NCI-H1930 (cell line): ENCODE results near the gene PRDM15.

Experiments
- DNase-seq, 2 experiments: peaks; one replicate each; lab custom pipeline; 2025; lab: John Stamatoyannopoulos, UW

PRDM15 gene

DNA sequence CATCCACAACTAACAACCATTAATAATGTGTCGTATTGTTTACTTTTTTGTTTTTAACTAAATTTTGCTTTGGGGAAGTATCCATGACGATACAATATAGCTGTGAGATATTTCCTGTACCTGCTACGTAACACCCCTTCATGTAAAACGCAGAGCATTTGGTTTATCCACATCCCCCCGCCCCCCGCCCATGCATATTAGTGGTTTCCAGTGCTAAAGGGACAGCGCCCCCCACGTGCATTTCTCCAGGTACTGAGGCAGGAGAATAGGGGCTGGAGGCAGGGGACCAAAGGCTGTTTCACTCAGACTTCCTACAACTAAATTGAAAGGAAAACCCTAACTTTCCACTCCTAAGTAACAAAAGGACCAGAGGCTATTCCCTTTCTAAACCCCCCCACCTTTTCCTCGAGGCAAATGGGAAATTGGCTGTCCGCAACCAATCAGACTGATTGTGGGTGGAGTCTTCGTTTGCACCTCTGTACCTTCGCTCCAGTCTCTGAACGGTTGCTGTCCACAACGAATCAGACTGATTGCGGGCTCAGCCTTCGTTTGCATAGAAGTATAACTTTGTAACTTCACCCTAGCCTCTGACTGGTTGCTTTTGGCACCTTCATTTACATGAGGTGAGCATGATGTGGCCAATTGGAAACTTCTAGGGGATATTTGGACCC, 100.1 kb downstream of the PRDM15 start:
- DNase-seq, result no peak

DNA sequence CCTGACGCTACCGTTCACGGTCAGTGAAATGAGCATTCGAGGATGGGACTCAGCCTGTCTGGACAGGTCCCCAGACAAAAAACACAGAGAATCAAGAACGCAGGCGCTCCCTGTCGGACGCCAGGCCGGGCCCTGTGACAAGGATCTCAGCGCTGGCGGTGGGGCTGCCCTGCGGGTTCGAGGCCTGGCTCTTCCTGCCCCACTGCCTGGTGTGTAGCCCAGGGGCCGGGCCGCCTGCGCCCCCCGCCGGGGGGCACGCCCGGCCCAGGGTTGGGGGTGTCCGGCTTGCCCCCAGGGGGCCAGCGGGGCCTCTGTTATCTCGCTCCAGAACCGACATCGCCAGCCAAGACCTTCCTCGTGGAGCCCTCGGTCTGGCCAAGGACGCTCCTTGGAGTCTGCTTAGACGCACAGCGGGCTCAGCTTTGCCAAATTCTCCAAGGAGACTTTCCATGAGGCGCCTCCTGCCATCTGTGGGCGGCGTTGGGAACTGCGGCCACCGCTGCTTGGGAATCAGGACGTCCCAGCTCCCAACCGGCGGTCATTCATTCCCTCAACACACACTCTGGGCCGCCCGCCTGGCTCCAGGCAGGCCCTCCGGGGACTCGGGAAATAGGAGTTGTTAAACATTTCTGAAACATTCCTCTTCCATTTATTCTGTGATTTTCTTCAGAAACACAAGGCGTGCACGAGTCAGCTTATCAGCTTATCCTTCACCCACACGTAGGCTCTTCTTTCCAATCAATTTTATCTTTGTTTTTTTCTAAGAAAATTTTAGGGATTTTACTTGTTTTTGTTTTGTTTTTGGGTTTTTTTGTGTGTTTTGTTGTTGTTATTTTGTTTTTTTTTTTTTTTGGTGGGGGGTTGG, 101.0 kb downstream of the PRDM15 start:
- peak in 1 of 2 experiments; percentile 12 for DNase-seq

DNA sequence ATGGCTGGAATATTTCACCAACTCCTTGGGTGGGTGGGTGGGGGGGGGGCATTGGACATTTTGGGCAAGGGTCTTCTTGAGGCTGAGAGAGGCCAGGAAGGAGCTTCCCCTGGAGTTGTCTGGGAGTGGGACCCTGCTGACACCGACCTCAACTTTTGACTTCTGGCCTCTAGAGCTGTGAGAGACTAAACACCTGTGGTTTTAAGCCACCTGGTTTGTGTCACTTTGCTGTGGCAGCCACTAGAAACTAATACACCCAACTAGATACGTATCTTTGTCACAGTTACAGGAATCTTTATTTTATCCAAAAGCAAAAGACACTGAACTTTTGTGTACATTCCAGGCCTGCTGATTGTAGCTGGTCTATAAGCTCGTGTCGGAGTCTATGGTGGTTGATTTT, 102.4 kb downstream of the PRDM15 start:
- no peak for DNase-seq

DNA sequence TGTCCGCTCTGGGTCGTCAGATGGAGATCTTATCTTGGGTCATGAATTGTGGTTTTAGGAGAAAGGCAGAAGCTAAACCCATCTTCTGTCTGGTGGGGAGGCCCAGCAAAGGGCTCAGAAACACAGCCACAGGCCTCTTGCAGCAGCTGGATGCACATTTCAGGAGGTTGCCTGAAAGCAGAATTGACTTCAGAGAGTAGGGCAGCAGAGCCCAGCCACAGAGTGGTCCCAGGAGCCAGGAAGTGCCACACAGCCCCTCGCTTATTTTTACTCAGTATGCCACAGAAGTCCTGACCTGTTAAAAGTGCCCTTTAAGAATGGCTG, 104.0 kb downstream of the PRDM15 start:
- no peak for DNase-seq

DNA sequence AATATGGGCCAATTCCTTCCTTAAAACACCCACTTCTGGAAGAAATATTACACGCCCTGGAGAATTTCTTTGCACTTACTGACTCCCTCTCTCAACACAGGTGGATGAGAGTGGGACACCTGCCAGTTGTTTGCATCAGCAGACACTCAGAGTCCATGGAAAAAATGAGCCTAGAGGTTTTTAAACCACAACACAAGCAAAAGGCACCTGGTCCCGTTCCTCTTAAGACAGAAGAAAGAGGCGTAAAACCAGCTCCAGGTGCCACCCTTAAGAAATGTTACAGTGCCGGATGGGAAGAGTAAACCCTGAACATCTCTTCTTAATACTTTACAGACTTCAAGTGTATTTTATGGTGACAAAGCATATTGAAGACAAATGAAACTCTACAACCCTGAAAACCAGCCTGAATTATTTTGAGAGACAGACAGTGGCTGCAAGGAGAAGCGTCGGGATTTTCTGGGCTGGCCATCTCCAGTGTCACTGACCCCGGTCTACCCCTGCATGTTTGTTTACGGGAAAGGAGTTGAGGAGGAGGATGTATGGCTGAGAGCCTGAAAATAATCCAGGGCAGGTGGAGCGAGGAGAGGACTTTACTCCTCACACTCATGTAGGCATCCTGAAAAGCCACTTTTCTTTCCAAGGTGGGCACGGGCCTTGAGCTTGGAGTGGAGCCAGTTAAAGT, 104.5 kb downstream of the PRDM15 start:
- no peak for DNase-seq

DNA sequence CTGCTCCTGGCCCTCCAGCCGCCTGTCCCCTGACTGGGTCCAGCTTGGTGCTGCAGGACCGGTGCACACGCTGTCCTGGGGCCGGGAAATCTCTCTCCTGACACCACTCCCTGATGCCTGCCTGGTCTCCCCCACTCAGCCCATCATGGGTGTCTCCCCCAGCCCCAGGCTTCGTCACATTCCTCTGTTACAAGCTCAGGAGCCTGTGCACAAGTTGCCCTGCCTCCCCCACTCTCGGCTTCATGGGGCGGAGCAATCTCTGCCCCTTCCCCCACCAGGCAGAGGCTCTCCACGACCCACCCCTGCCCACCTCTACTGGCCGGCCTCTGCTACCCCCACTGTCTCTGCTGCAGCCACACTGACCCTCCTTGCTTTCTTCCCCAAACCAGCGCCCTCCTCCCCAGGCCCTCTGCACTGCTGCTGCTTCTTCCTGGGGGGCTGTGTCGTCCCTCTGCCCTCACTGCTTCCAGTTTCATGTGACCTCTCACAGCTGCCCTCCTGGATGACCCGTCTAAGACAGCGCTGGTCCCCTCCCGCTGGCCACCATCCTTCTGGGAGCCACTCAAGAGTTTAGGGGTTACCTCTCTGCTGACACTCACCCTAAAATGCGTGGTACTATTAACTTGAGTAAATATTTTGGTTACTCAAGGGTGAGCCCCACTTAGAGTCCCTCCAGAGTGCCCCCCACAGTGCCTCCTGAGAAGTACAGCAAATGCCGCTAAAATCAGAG, 106.6 kb downstream of the PRDM15 start:
- DNase-seq, result no peak

DNA sequence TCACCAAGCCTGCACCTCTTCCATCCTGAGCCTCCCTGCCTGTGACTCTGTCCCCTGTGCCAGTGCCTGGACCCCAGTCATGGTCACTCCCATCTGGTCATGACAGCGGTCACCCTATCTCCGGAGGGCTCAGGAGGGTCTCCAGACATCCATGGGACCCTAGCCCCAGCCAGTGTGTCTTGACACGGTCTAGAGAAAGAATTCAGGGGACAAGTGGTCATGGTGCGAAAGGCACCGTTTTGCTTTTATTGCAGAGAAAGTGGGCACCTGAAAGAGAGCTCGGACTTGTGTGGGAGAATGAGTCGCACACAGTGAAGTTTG, 107.6 kb downstream of the PRDM15 start:
- DNase-seq, result no peak

DNA sequence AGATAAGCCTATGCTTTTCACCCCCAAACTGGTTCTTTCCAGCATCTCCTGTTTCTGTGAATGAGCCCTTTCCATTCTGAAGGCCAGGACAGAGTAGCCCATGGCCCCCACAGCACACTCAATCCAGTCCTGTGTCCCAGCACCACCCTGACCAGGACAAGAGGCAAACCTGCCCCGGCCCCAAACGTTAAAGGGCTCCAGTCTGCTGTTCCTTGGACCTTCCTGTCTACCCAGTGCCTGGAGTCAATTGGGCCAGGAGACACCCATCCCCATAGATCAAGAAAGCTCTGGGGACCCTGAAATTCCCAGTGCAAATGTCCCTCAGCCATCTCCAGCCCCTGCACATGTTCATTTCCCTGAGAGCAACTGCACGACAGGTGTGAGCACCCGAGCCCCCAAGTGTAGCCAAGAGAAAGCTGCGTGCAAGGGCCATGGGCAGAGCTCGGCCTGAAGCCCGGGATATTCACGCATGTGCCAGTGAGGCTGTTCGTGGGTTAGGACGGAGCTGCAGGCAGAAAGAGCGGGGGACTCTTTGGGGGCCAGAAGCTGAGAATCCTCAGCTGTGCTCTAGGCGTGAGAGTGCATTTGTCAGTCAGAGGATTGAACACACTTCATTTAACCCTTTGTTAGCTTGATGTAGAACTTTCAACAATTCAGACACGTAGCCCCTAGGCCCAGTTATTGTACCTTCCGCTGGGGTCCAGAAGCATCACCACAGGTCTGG, 108.1 kb downstream of the PRDM15 start:
- DNase-seq, result no peak

DNA sequence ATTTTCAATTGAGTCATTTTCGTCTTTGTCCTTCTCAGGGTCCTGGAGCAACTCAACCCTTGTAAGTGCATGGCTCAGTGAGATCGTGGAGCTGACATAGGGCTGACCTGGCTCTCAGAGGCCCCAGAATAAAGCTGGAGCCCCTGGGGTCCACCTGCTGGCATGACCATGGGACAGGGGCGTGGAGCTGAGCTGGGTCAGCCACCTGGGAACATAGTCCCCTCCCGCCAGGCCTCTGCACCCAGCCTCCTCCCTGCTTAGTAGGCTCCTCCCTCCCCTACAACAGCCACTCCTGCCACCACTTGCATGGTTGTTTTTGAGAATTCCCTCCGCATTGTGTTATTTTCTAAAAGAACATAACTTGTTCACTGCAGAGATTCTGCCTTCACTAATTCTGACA, 109.2 kb downstream of the PRDM15 start:
- DNase-seq, result no peak

DNA sequence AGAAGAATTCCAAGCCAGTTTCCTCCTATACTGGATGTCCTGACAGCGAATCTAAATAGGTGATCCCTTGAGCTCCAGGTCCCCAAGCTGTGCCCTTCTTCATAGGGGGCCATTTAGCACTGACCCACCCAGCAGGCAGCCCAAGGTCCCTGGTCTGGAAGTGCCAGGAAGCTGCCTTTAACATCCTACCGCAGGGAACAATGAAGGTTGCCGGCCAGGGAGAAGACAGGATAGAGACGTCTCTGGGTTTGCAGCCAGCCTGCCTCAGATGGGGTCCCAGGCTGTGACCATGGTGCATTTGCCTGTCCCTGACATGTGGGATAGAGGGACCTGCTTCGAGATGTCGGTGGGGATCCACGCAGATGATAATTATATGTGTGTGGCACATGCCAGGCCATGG, 109.6 kb downstream of the PRDM15 start:
- no peak for DNase-seq

DNA sequence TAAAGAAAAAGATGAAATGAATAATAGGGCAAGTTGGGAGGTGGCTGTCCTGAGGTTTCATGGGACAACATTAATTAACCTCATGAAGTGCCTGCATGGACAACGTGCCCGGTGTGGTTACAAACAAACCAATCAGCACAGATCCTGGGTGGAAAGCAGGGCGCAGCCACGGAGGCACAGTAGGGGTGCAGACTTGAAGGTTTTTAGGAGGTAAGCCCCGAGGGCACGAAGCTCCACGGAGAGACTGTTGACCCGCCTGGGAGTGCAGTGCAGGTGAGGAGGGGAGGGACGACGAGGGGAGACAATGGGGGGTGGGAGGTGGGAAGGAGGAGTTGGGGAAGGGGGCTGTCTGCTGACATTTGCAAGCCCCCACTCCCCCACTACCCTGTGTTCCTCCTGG, 110.0 kb downstream of the PRDM15 start:
- DNase-seq, result no peak

DNA sequence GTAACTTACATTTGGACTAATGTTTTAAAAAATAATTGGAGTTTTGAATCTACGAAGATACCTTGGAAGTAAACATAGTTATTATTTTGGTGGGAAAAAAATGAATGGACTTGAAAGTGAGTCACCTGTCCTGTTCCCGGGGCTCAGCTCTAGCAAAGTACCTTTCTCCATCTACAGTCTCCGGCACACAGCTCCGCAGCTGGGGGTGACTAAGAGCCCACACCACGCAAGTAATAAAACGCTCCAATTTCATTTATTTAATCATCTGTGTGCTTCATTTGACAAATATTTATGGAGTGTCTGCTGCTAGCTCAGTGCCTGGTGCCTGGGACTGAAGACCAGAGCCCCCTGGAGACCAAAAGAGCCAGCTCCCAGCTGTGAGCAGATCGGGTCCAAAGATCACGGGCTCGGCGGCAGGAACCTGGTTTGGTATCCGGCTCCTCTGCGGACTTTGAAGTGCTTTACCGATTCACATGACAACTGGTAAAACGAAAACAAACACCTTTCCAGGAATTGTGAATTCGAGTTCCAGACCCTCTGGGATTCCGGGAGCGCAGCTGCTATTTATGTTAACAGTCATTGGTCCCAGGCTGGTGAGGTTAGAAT, 110.6 kb downstream of the PRDM15 start:
- peak in 1 of 2 experiments; percentile 25 for DNase-seq

DNA sequence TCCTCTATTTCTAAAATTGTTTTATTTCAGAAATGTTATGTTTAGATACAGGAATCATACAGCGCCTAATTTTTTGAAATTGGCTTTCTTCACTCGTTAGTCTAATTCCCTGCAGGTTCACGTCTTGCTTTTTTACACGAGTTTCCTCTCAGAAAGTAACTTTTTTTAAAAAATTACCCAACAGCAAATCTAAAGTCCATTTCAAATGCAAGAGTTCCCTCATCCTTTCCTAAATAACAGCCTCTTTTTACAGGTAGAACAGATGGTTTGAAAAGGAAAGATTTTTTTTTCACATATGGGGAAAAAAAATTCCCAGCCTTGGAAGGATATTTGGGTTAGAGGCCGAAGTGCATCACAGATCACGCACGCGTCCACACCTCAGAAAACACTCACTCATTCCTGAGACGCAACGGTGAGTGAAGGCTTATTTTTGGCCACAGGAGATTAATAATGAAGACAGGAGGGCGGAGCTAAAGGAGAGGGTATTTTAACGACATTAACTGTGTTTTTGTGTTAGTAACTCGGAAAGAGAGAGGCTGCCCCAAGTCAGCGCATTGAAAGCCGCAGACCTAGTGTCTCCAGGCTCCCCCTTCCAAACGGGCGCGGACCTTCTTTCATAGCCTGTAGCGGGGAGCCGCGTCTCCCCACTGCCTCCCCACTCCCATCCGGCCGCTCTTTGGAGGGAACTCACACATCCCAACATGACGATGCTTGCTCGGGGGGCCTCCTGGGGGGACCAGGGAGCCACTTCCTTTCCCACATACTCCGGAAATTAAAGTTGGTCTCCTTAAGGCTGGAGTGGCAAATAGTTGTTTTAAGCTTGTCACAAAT, 111.3 kb downstream of the PRDM15 start:
- no peak for DNase-seq

DNA sequence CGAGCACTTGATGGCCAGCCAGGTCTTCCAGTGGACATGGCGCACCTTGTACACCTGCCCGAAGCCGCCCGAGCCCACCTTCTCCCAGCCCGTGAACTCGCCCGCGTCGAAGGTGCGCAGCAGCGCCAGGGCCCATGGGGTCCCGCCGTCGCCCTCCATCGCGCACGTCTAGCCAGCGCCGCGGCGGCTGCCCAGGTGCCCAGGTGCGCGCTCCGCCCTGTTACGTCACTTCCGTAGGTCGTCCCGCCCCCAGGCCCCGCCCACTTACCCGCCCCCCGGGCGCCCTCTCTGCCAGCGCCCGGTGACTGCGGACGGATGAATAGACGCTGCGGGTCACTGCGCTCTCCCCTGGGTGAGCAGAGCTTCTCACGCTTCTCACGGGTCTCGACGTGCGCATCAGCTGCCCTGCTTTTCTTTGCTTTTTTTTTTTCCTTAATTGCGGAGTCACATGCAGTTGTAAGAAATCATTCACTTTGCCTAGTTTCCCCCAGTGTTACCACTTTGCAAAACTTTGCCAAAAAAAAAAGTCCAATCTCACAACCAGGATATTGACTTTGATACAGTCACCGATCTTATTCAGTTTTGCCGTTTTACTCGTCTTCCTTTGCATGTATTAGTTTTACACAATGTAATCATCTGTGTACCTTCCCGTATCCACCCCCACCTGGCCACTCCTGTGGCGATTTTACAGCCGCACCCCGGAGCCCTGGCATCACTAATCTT, 112.1 kb downstream of the PRDM15 start, which contains the start of gene RIPK4:
RIPK4 (minus strand) TSS at position 170 of the 723 bp plus-strand sequence; CDS start at position 159, 11 bp downstream.
- DNase-seq, result peak; percentile 69 to 79

DNA sequence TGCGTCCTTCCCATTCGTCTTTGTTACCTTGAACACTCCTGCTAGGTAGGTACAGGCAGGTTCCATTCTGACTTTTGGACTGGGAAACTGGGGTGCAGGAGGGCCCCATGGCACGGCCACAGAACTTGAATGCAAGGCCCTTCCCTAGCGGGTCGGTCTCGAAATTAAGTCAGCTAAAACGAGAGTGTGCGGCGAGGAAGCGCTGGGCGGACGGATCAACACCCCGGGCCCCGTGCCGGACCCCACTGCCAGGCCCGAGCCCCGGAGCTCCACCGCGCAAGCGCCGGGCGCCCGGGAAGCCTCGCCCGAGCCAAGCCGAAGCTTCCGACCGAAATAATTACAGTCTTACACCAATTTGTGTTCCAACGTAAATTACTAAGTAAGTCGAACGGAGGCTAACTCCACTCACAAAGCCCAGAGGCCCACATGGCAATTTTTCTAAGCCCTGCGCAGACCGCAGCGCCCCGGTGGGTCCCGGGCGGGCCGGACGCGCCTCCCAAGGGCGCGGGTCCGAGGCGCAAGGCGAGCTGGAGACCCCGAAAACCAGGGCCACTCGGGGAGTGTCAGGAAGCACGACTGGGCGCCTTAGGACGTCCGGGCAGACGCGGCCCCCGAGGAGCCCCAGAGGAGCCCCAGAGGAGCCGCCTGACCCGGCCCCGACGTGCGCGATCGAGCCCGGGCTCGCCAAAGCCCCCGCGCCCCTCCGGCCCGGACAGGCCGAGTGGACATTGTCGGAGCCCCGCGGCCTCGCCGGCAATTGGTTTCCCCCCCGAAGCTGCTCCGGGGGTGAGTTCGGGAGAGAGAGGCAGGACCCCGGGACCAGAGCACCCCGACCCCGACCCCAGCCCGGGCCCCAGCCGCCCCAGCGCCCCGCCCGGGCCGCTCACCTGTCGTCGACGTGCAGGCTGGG, 112.9 kb downstream of the PRDM15 start:
- DNase-seq, result no peak

DNA sequence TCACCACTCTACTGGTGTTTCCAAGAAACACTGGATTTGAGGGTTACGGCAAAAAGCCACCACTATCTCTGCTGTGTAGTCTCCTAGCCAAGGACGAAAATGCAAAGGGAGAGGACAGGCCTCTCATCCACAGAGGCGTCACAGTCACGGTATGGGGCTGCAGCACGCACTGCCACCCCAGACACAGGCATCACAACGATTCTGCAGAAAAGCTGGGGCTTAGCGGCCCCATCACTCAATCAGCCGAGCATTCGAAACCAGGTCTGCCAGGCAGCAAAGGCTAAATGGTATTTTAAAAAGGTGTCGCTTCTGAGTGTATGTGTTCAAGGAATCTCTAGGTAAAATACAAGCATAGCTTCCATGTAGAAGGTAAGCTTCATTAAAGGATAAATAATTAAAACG, 113.7 kb downstream of the PRDM15 start:
- no peak for DNase-seq

DNA sequence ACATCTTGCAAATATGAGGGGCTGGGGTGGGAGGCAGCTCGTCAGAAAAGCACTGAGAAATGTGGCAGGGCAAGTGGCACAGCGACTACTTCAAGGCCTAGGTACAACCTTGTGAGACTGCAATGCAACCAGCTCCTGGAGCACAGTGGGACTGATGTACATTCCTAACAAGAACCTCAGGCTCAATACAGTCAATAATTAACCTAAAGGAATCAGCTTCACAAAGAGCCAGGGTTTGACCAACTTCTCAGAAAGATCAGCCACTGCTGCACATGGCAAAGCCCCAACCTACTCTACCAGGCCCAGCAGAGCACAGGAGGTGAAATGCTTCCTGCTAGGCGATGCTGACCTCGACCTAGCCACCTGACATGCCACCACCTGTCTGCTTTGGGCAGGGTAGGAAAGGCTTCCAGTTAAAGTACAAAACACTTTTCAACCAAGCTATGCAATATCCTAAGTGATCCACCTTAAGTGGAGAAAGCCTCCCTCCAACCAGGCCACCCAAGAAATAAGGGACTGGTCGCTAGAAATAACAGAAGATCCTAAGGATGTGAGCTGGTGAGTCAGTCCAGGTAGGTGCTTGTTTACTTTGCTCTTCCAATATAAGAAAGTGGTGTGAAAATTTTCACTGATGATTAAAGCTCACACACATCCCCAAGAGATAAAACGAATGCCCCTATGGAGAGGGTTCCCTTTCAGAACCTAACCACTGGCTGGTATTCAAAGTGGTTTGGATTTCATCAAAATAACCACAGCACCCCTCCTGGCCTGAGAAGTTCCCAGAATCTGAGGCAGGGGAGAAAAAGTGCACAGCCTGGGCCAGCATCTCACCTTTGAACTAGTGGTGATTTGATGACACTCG, 114.4 kb downstream of the PRDM15 start:
- DNase-seq, result no peak

DNA sequence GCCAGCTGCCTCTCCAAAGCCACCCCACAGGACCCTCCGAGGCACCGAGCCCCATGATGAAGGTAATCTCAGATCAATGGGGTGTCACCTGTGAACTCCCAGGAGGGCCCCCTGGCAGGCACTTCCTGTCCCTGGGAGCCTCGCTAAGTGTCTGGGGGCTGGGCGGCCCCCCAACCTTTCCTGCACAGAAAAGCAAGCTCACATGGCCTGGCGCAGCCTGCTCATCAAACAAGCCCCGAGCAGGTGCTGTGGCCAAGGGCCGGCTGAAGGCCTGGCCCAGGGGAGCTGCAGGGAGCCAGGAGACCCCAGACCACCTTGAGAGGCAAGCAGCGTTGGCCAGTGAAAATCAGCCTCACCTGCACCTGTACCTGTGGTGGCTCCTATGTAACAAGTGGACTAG, 115.1 kb downstream of the PRDM15 start:
- no peak for DNase-seq
